SW480 (cell line): ENCODE measurements around the gene TEAD2.
"Not testable (repeated sequence)": the region's sequence is repeated elsewhere in the genome, so short reads cannot be mapped to it uniquely, and the experiment has no call there.

Source experiments
- DNase-seq: peaks from one replicate; pipeline ENCODE4 v3.0.0-alpha.2; 2016; ENCODE audit warnings: low spot score

Gene TEAD2

DNA sequence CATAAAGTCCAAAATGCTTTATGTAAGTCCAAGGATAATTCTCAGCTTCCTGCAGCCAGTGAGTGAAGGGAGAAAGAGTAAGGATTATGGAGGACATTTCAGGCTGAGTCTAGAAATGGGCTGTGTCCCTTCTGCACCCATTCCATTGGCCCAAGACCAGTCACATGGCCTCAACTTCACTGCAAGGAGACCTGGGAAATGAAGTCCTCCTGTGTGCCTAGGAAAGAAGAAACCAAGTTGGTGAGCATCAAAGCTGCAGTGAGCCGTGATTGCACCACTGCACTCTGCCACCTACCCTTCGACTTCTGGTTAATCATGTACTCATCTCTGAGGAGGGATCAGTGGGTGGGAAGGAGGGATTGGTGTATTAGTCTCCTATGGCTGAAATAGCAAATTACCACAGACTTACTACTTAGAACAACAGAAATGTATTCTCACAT lies 30.6 kb downstream of the TEAD2 start:
- DNase-seq, result peak; percentile 74

- DNase-seq, result not testable (repeated sequence)
Measured at GRCh38 chr19:49331187-49331586, 31.0 kb downstream of the TEAD2 start.

DNA sequence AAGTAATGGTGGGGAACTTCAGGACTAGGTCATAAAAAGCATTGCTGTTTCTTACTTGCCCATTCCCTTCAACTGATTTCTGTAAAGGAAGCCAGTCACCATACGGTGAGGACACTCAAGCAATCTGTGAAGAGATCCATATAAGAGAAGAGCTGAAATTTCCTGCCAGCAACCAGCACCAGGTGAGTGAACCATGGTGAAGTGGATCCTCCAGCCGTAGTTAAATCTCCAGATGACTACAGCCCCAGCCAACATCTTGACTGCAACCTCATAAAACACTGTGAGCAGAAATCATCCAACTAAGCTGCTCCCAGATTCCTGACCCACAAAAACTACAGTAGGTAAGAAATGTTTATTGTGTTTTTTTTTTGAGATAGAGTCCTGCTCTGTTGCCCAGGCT lies 33.5 kb downstream of the TEAD2 start:
- no peak for DNase-seq

DNA sequence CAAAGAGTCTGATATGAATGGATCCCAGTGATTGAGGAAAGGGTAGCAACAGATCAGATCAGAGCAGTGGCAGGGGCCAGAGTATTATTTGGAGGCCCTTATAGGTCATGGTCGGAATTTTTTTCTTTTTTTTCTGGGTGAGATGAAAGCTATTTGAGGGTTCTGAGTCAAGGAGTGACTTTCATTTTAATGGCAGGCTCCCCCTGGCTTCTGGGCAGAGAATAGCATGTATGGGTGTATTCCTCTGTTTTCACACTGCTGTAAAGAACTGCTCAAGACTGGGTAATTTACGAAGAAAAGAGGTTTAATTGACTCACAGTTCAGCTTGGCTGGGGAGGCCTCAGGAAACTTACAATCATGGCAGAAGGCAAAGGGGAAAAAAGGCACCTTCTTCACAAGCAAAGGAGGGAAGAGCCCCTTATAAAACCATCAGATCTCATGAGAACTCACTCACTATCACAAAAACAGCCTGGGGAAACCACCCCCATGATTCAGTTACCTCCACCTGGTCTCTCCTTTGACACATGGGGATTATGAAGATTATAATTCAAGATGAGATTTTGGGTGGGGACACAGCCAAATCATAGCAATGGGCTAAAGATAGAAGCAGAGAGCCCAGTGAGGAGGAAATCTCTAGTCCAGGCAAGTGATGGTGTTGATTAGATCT lies 34.2 kb downstream of the TEAD2 start:
- peak; percentile 51 for DNase-seq

DNA sequence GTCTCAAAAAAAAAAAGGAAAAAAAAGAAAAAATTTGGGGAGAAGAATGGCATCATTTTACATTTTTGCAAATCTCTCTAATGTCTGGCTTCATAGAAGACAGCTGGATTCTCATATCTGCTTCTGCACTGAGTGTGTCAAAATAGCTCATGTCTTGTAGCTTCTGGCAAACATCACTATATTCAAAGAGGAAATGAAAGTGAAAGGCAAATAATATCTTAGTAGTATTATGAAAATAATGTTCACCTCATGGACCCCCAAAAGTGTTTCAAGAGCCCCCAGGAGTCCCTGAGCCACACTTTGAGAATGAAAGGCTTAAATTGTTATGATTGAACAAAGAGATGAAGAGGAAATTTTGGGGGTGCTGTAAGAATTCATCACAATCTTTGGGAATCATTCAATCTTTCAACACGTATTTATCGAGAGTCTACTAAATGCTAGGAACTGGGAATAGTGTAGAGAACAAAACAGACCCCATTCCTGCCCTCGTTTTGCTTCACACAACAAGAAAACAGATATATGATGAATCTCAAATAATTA lies 36.0 kb downstream of the TEAD2 start:
- no peak for DNase-seq

DNA sequence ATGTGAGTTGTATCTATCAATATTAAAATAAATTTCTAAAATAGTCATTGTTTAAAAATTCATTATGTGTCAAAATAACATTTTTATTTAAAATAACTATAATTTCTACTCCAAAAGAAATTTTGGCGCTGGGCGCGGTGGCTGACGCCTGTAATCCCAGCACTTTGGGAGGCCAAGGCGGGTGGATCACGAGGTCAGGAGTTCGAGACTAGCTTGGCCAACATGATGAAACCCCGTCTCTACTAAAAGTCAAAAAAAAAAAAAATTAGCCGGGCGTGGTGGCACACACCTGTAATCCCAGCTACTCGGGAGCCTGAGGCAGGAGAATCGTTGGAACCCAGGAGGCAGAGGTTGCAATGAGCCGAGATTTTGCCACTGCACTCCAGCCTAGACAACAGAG lies 36.5 kb downstream of the TEAD2 start:
- DNase-seq, result not testable (repeated sequence)

DNA sequence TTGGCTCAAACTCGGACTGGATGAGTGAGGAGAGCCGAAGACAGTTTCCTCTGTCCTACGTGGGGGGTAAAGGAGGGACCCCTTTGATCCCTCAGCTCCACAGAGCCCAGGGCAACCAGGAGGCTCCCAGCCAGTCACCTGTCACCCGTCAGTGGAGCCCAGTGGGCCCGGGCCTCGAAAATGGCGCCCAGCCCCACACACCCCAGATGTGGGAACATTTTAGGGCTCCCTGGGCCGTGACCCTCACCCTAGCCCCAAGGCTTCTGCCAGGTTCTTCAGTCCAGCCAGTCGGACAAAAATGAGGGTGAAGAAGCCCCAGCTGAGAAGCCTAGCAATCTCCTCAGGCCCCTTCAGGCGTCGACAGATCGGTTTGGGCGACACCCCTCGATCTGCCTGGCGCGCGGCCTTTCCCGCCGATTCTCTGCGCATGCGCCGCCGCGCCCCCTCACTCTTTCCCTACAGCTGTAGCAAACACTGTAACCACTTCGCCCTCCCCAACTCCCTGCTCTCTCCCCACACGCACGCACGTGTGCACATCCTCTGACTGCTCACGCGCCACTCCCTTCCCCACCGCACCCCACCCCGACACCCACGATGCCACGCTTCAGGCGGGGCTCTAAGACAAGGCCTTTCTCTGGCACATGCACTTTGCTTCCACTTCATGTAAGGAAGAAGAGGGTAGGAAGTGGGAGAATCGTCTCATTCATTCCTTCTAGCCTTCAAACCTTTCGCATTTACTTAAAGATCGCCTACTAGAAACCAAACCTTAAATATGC lies 37.2 kb downstream of the TEAD2 start, which contains the start of gene SLC6A16:
Gene SLC6A16 (minus strand): TSS at position 391 of the 776 bp plus-strand sequence. CDS start 13,844 bp downstream, outside the sequence.
- no peak for DNase-seq

DNA sequence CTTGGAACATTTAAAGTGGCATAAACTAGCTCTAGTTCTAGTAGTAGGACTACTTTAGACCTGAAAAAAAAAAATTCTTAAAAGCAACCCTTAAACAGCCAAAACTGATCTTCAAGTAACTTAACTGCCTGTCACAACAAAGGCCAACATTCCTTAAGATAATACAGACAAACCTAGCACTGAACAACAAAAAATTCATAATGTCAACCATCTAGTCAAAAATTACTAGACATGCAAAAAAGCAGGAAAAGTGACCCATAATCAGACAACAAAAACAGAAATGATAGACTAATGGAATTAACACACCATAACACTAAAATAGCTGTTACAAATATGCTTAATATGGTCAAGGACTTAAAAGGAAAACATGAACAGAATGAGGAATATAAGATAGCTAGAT lies 43.9 kb downstream of the TEAD2 start:
- no peak for DNase-seq

DNA sequence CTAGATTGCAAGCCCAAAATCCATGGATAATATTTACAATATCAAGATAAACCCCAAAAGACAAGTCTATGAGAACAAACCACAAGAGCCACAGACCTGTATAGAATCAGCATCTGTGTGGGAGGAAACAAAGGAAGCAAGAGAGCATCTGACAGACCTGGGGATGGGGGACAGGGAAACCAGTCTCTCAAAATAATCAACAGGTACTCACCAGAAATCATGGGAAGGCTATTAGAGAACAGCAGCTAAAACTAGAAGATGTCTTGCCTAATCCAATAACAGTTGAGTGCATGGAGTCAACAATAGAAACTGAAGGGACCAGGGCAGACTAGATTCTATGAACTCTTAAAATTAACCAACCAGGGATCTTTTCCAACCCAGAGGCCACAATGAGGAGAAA lies 45.9 kb downstream of the TEAD2 start:
- no peak for DNase-seq

DNA sequence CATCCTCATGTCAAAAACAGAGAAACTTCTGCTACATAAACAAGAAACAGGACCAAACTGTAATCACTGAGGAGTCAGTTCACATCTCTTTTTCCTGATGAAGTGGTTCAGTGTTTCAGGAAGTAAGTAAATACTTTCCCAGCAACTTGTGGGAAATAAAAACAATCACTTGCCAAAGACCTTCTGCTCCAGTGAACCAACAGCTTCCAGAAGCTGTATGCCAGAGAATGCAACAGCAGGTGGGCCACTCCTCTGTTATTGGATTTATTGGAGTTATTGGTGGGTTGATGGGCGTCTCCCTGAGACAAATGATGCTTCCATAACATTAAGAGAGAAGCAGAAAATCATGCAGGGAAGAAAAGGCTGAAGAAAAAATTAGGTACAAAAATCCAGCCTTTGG lies 47.1 kb downstream of the TEAD2 start:
- no peak for DNase-seq

DNA sequence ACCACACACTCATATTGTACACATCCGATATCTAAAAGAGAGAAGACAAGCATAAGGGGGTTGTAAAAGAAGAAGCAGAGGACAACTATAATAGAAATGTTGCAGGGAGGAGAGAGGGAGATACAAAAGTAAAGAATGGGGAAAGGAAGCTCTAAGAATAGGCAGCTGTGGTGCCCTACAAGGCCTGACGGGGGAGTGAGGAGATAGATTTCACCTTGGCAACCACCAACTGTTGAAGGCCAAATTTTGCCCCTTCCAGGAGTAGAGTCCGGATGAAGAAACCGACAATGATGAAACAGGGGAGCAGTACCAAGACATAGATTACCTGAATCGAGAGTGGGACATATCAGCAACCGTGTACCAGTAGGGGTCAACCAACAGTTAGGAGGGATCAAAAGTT lies 53.1 kb downstream of the TEAD2 start:
- no peak for DNase-seq

DNA sequence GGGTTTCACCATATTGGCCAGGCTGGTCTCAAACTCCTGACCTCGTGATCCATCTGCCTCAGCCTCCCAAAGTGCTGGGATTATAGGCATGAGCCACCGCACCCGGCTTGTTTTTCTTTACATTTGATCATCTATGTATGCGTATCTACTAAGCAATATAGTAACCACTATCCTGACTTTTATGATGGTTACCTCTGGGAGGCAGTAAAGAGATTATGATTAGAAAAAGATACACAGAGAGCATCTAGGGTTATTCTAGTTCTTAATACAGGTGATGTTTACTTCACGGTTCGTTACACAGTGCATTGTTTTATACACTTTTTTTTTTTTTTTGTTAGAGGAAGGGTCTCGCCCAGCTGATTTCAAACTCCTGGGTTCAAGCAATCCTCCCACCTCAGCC lies 55.5 kb downstream of the TEAD2 start:
- DNase-seq, result peak; percentile 28

DNA sequence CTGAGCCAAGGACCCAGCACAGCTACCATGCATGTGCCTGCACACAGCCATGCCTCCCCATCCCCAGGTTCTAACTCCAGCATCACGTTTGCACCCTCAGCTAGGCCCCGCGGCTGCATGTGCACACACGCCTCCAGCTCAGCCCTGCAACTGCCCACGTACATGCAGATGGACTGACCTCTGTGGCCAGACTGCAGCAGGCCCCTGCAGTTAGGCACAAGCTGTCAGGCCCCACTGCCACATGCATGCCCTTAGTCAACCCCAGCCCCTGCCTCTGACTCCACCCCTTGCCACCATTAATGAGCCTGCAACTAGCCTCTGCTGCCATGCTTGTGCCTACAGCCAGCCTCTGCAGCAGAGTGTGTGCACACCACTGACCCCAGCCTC lies 60.4 kb downstream of the TEAD2 start:
- DNase-seq, result no peak

DNA sequence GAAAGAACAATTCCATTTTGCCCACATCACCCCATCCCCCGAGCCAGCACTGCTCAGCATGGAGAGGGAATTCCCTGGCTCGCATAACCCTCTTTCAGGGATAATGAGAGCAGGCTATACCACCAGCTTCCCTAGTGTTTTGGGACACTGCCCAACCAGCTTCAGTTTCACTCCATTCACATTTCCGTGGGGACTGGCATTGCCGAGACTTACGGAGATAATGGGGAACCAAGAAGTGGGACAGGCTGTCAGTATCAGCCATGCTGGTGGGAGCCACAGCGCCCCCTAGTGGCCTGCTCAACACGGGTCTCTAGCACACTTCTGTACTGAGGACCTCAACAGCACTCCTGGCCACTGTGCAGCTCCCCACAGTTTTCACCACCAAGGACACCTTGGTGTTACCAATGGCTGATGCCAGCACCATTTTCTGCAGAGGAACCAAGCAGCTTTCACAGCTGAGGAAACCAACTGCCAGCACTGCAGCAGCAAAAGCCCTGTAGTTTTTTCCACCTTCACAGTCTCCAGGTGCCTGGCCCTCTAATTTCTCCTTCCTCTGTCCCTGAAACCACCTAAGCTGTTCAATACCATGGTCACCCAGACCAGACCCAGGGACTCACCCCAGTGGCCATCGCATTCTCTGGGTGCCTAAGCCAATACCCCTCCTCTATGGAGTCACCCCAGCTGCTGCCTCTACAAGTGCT lies 60.9 kb downstream of the TEAD2 start:
- DNase-seq, result peak; percentile 80

DNA sequence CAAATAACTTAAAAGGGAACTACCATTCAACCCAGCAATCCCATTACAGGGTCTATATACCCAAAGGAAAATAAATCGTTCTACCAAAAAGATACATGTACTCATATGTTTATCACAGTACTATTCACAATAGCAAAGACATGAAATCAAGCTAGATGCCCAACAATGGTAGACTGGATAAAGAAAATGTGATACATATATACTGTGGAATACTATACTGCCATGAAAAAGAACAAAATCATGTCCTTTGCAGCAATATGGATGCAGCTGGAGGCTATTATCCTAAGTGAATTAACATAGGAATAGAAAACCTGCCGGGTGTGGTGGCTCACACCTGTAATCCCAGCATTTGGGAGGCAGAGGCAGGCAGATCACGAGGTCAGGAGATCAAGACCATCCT lies 63.6 kb downstream of the TEAD2 start:
- not testable (repeated sequence) for DNase-seq

GRCh38 chr19:49297403-49297802 lies 64.8 kb downstream of the TEAD2 start:
- DNase-seq, result no peak

GRCh38 chr19:49295208-49295880 lies 66.9 kb downstream of the TEAD2 start:
- DNase-seq, result no peak

- no peak for DNase-seq
Measured at GRCh38 chr19:49294401-49294800, 67.8 kb downstream of the TEAD2 start.
